GM18526 (cell line): ENCODE measurements around the gene RAB3GAP2.

Experiments
- POLR2A ChIP-seq: IDR thresholded peaks from 3 replicates; pipeline ENCODE4 v1.6.1; 2011; ENCODE audit not compliant: insufficient read length; ENCODE audit errors: extremely low read depth

Gene RAB3GAP2

GRCh38 chr1:220272047-220272840 lies at the start of gene RAB3GAP2:
TSS of gene RAB3GAP2 (minus strand) at chr1:220272453. CDS start at chr1:220272337, 116 bp downstream.
- peak; percentile 88 for TF ChIP-seq POLR2A

- TF ChIP-seq POLR2A, result no peak
These were observed 49.5 kb upstream of the RAB3GAP2 start for GRCh38 chr1:220321758-220322157.

- TF ChIP-seq POLR2A, result no peak
These were observed 48.5 kb upstream of the RAB3GAP2 start for GRCh38 chr1:220320709-220321108.

- TF ChIP-seq POLR2A, result no peak
These were observed 46.4 kb upstream of the RAB3GAP2 start for GRCh38 chr1:220318673-220319072.

GRCh38 chr1:220317161-220317560 lies 44.9 kb upstream of the RAB3GAP2 start:
- no peak for TF ChIP-seq POLR2A

- no peak for TF ChIP-seq POLR2A
These were observed 44.1 kb upstream of the RAB3GAP2 start for GRCh38 chr1:220316305-220316704.

GRCh38 chr1:220315070-220315839 lies 43.0 kb upstream of the RAB3GAP2 start:
- TF ChIP-seq POLR2A, result no peak

- no peak for TF ChIP-seq POLR2A
These were observed 41.3 kb upstream of the RAB3GAP2 start for GRCh38 chr1:220313576-220313975.

GRCh38 chr1:220307607-220308006 lies 35.4 kb upstream of the RAB3GAP2 start:
- no peak for TF ChIP-seq POLR2A

- no peak for TF ChIP-seq POLR2A
These were observed 34.1 kb upstream of the RAB3GAP2 start for GRCh38 chr1:220306339-220306738.

- no peak for TF ChIP-seq POLR2A
These were observed 31.6 kb upstream of the RAB3GAP2 start for GRCh38 chr1:220303871-220304270.

GRCh38 chr1:220301630-220302029 lies 29.4 kb upstream of the RAB3GAP2 start:
- TF ChIP-seq POLR2A, result no peak

GRCh38 chr1:220300442-220301121 lies 28.3 kb upstream of the RAB3GAP2 start:
- no peak for TF ChIP-seq POLR2A

- no peak for TF ChIP-seq POLR2A
These were observed 27.1 kb upstream of the RAB3GAP2 start for GRCh38 chr1:220299337-220299736.

GRCh38 chr1:220298470-220299205 lies 26.4 kb upstream of the RAB3GAP2 start:
- no peak for TF ChIP-seq POLR2A
